NOMO-1 treated with DMSO at 0.1 percent for 48 hours (cell line): Measurements from ENCODE around the gene MLLT6.

Experiments
- DNase-seq: peaks from one replicate; lab custom pipeline; 2025; ENCODE audit not compliant: unreplicated experiment; lab: John Stamatoyannopoulos, UW

The MLLT6 gene

GRCh38 chr17:38704606-38705522 is at the start of gene MLLT6:
TSS of gene MLLT6 (plus strand) at chr17:38705273. CDS start at chr17:38705633, 360 bp downstream.
- DNase-seq: peak; percentile 80

DNA sequence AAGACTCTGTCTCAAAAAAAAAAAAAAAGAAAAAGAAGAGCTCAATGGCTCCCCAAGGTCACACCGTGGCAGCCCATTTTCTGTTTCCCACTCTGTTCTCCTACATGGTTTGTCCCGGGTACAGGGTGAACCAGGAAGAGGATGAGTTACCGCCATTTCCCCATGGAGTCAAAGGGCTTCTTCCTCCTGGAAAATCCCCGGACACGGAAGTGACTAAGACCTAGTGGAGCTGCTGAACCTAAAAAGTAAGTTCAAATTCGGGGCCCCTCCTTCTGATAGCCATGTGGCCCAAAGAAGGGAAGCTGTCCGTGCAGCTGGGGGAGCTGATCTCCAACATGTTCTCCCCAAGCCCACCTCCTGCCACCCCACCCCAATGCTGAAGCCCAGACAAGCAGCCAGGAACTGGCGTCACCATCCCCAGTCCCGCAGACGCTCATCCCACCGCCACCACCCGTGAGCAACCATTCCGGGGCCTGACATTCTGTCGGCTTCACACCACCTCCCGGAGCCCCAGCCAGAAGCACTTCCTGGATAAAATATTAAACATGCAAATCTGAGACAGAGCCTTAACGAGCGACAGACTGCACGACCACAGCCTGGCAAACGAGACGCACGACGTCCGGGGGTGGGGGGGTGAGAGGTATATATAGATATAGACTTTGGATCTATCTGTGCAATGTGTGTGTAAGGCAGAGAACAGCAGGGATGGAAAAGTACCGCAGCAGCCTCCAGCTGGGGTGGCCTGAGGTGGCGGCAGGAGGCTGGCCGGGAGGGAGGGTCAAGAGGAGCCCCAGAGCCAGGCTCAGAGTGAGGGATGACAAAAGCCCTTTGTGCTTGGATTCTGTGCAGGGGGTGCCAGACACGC is 47.9 kb upstream of the MLLT6 start:
- no peak for DNase-seq

DNA sequence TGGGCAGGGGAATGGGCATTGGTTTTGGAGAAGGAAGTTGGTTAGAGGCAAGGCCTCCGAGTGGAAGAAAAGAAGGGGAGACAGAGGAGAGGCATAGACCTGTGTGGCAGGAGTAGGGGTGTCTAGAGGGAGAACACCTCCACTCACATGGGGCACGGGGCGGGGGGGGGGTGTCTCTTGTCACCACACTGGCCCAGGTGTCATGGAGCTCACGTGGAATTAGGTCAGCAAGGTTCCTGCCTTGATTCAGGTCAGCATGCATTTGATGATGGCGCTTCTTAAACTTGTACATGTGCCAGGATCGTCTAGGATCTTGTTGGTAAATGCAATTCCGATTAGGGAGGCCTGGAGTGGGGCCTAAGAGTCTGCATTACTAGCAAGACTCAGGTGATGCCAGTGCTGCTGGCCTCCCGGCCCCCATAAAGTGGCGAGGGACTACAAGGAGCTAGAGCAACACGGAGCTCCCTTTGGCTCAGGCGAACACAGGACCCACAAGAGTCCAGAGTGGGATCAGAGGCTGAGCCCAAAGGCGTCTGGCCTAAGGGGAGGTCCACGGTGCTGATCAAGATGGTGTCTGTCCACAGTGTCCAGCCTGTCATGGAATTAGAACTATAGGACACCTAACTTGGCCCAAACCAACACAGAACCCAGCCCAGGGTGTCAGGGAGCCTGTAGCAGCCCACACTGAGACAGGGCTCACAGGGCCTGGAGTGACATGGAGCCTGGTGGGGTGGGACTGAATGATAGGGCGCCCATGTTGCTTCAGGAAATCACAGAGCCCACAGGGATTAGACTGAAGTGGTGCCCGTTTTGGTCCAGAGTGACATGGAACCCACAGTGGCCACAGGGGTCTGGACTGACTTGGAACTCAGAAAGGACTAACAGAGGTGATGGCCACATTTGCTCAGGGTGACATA is 47.0 kb upstream of the MLLT6 start:
- DNase-seq: no peak

DNA sequence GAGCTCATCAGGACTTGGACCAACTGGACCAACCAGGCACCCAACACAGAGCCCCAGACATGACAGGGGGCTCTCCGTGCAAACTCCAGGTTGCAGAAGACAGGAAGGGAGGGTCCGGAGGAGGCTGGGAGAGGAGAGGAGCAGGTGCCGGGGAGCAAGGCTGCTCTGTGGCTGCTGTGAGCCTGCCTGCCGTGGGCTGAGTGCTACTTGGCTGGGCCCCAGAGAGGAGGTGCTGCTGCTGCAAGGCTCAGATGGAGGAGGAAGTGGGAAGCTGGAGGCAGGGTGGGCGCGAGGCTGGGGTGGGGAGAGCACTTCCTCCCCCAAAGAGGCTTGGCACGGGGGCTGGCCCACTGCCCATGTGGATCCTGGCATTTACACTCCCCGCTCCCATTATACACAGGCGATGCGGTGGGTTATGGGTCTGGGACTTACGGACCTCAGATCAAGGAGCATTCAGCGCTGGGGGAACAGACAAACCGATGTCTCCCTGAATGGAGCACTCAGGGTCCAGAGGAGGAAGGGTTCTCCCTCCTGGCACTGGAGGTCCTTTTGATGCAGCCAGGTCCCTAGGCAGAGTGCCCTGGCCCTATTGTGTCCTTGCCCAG is 46.2 kb upstream of the MLLT6 start:
- DNase-seq: peak; percentile 12

GRCh38 chr17:38659415-38659814 is 45.7 kb upstream of the MLLT6 start:
- DNase-seq: no peak

DNA sequence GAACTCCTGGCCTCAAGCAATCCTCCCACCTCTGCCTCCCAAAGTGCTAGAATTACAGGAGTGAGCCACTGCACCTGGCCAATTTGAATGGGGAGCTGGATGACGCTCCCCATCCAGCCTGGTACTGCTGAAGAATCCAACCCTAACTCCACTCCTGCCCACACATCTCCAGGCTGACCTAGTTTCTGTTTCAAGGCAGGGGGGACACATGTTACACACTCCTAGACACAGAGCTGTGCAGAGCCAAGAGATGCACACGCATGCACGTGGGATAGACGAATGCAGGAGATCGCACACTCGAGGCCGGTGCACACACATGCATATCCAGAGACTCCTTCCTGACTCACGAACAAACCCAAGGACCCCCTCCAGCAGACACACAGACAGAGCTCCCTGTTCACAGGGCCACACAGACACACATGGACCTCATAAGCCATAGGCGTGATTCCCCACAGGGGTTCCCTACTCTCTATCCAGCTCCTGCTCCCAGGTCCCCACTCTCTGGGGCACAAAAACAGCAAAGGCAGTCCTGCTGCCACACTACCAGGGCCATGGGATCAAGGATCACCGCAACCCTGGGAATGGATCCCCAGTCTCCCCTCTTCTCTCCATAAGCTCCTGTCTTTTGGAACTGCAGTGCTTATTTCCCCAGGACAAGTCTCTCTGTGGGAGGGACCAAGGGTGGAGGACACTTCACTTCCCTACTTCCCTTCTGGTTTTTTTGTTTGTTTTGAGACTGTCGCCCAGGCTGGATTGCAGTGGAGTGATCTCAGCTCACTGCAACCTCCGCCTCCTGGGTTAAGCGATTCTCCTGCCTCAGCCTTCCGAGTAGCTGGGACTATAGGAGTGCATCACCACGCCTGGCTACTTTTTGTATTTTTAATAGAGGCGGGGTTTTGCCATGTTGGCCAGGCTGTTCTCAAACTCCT is 44.7 kb upstream of the MLLT6 start:
- DNase-seq: no peak

GRCh38 chr17:38663125-38663751 is 41.8 kb upstream of the MLLT6 start:
- DNase-seq: peak; percentile 56

DNA sequence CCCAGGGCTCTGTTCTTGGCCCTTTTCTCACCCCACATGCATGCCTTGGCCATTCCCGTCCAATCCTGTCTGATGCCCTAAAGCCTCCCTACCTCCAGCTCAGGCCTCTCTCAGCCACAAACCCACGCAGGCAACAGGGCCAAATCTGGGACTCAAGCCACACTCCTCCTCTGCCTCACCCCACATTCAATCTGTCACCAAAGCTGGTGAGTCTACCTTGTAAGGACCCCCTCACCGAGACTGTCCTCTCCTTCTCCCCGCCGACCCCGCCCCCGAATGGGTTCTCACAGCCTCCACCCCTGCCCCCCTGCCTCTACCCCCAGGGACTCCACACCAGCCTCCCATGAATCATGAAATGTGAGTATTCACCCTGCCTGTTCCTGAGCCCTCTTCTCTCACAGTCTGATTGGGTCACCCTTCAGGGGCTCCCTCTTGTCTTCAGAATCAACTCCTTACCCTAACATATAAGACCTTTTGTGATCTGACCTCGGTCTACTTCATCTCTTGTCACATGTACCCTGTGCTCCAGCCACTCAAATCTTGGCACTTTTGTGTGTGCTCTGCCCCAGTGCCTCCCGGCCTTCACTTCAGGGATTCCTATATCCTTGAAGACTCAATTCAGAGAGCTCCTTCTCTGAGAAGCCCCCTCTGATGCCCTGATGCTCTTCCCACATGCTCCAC is 41.0 kb upstream of the MLLT6 start:
- DNase-seq: no peak

GRCh38 chr17:38667099-38667786 is 37.8 kb upstream of the MLLT6 start:
- peak; percentile 68 for DNase-seq

- no peak for DNase-seq
These were observed 37.3 kb upstream of the MLLT6 start for GRCh38 chr17:38667787-38668122.

GRCh38 chr17:38669520-38669919 is 35.6 kb upstream of the MLLT6 start:
- DNase-seq: no peak

GRCh38 chr17:38671939-38672720 is 32.9 kb upstream of the MLLT6 start:
- DNase-seq: no peak

DNA sequence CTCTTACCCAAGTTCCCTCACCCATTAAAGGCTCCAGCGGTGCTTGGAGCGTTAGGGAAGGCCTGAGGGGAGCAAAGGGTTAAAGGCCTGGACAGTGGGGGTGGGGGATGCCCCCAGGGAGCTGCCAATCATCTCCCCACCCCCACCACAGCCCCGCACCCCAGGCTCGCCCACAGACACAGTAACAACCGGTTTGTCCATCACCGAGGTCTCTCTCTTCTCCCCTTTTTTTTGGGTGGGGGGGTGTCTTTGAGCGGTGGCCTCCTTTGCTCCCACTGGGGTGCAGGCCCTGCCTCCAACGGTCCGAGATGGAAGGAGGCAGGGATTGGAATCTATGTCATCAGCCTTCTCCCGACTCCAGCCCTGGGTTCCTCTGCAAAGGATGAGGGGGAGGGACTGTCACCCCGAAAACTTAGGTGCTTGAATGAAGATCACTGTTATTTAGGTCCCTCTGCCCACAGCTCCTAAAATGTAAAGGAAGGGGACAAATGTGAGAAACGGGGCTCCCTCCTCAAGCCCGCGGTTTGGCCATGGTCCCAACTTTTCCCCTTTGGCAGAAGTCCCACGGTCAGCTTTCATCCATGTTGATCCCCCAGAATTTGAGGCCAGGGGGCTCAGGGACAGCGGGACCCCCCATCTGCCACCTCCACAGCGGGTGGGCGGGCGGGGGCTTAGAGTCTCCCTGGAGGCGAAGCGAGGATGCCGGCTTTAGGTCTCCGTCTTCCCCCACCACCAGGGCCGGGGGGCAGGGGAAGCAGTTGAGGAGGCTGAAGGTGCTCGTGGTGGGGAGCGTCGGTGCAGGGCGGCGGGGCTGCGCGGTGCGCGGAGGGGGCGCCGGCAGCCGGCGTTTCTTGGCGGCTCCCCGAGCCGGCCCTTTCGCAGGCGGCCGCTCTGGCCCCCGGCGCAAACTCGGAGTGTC is 32.0 kb upstream of the MLLT6 start:
- DNase-seq: no peak

DNA sequence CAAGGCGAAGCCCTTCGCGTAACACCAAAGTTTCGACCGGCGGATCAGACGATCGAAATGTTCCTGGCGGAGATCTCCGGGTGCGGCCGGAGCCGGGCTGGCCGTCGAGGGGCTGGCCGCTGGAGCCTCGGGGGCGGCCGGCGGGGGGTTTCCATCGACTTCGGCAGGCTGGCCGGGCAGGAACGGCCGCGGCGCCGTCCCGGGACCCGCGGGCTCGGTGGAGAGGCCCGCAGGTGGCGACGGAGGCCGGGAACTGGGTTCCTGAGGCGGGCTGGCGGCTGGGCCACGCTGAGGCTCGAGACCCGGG is 31.4 kb upstream of the MLLT6 start:
- DNase-seq: no peak

- peak; percentile 9 for DNase-seq
These were observed 30.9 kb upstream of the MLLT6 start for GRCh38 chr17:38674014-38674748.
